PFSK-1 (cell line): ENCODE data around the gene PIM3.

Source experiments
- POLR2AphosphoS5 ChIP-seq: IDR thresholded peaks from 2 replicates; pipeline ENCODE4 v1.6.1; 2012; ENCODE audit warnings: low read depth, mild to moderate bottlenecking, control low read depth, low read length, moderate library complexity
- TF ChIP-seq, protein P1 (sequence below), 2 experiments: IDR thresholded peaks; 2 replicates each; pipeline versions ENCODE4 v1.6.1 to v1.8.0; 2011 to 2012; ENCODE audit warnings: low read depth in 2 of 2, low read length in 2 of 2, control low read depth in 1 of 2, inconsistent platforms in 1 of 2, mild to moderate bottlenecking in 1 of 2, moderate library complexity in 1 of 2; ENCODE audit not compliant: insufficient read depth in 1 of 2

- TF ChIP-seq, protein P1, sequence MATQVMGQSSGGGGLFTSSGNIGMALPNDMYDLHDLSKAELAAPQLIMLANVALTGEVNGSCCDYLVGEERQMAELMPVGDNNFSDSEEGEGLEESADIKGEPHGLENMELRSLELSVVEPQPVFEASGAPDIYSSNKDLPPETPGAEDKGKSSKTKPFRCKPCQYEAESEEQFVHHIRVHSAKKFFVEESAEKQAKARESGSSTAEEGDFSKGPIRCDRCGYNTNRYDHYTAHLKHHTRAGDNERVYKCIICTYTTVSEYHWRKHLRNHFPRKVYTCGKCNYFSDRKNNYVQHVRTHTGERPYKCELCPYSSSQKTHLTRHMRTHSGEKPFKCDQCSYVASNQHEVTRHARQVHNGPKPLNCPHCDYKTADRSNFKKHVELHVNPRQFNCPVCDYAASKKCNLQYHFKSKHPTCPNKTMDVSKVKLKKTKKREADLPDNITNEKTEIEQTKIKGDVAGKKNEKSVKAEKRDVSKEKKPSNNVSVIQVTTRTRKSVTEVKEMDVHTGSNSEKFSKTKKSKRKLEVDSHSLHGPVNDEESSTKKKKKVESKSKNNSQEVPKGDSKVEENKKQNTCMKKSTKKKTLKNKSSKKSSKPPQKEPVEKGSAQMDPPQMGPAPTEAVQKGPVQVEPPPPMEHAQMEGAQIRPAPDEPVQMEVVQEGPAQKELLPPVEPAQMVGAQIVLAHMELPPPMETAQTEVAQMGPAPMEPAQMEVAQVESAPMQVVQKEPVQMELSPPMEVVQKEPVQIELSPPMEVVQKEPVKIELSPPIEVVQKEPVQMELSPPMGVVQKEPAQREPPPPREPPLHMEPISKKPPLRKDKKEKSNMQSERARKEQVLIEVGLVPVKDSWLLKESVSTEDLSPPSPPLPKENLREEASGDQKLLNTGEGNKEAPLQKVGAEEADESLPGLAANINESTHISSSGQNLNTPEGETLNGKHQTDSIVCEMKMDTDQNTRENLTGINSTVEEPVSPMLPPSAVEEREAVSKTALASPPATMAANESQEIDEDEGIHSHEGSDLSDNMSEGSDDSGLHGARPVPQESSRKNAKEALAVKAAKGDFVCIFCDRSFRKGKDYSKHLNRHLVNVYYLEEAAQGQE (IDR thresholded peaks at IDR 0.05; ENCODE audit: insufficient read depth in 1 of 2, low read depth in 2 of 2, low read length in 2 of 2), result no peak
- no peak for TF ChIP-seq POLR2AphosphoS5
These were observed 11.8 kb downstream of the PIM3 start for GRCh38 chr22:49972163-49973017.
